Right renal pelvis (tissue), 4 donors: Measurements from ENCODE around the gene CHL1. TPM values are rescaled to one million over a fixed set of nuclear protein-coding genes. Genes with fewer than 3 reads are reported as not detected.

Experiments
- DNase-seq, 4 donors: peaks; one replicate each; pipeline ENCODE4 v3.0.0-alpha.2; 2013; ENCODE audit warnings: low read depth in 4 of 4, low spot score in 3 of 4, missing footprints in 1 of 4
- polyA plus RNA-seq, 4 donors: library from polyadenylated mRNA; unstranded; fragments of 120-200 nt; gene quantifications; one replicate each; pipeline ENCODE4 v1.2.1, GENCODE V29; 2013; ENCODE audit not compliant: insufficient read length in 4 of 4

The CHL1 gene
- polyA plus RNA-seq, 4 donors = 13.1 to 22.3 (median 16.4) TPM

DNA sequence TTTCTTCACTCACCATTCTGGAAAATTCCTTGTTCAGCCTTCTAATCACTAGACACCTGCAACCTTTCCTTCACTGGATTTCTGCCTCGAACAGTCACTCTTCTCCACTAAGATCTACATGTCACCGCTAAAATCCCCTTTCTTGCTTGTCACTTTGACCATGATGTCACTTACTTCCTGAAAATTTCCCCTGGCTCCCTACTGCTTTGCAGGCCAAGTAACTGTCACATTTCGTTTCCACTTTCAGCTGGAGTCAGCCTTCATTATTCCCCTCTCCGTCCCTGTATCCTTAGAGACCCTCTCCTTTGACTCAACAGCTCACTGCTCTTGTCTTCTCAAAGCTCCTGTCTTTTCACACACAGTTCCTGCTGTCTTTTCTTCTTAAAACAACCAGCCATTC, 15.9 kb downstream of the CHL1 start:
- DNase-seq = no peak

DNA sequence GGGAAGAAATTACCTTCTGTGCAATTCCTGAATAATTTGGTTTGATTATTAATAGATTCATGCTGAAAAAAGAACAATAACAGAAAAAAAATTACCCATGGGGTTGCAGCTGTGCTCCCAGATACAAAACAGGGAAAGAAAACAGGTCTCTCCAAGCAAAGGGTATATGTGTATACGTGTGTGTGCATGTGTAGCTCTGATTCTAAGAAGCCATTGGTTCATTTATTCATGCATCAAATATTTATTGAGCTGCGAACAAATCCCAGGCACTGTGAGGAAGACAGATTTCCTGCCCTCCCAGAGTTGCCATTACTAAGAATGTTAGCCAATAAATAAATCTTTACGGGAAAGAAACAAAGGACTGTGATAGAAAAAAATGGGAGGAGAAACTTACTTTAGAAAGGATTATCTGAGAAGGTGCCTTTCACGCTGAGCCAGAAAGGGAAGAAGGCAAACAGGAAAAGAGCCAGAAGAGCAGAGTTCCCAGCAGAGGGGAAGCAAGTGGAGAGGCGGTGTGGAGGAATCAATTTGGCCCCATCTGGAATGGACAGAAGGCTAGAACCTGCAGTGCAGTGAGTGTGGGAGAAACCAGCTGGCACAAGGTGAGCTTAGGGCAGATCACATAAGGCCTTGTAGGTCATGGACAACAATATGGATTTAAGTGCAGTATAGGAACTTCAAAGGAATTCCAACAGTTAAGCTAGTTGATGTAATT, 20.7 kb downstream of the CHL1 start:
- no peak for DNase-seq

DNA sequence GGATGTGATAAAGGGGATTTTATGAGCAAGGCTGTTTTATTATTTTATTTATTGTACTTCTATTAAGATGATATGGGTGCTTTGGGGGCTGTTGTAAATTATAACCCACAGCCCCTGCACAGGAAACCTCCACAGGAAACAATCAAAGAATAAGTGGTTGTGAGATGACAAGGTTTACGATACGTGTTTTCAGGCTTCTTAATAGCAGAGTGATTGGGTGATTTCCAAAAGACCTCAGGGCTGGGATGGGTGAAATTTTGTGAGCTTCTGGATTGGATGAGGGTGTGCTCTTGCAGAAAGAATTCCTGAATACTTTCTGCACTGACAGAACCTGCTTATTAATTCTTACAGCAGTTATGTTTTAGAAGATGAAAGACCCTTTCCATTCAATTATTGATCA, 21.4 kb downstream of the CHL1 start:
- no peak for DNase-seq

DNA sequence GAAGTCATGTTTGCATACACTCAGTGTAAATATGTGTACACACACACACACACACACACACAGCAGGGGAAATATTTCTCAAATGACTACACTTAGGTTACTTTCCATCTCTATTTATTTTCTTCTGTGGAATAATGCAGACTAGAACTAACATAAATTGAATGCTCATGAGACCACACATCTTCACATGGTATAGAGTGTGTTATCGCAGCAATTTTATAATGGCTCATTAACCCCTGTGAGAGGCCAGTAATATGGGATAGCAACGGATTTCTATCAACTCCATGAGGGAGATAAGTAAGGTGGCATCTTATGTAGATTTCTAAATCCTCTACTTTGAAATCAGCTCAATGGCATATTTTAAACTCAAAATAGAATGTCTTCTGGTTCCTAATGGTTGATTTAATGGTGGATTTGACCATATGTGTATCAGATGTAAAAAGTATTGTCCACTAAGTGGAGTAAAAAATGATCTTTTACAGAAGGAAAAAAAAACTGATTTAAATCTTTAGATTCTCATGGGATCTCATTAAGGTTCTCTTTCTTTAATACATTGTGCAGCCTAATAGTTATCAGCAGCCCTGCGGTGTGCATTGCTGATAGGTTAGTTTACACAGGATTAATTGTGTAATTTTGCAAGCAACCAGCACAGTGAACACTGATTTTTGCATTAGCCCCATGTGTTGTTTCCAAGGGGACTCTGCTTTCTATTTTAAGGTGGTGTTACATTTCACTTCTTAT, 32.0 kb downstream of the CHL1 start:
- DNase-seq = no peak

DNA sequence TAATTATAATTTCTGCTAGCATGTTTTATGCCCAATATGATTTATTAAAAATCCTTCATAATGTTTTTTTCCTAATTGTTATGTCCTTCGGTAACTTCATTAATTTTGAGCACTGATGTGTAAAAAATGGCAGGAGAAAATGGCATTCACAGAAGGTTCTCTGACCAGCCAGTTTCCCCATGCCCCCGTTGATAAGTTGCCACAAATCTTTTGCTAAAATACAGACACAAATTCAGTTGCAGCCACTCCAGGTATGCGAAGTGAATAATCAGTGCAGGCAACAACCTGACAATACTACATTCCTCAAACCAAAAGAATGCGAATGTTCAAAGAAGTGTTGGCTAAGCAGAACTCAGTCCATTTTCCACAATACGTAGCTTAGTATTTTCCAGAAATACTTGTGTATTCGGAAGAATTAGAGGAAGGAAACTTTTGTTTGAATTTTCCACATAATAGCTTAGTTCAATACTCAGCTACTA, 32.7 kb downstream of the CHL1 start:
- no peak for DNase-seq

DNA sequence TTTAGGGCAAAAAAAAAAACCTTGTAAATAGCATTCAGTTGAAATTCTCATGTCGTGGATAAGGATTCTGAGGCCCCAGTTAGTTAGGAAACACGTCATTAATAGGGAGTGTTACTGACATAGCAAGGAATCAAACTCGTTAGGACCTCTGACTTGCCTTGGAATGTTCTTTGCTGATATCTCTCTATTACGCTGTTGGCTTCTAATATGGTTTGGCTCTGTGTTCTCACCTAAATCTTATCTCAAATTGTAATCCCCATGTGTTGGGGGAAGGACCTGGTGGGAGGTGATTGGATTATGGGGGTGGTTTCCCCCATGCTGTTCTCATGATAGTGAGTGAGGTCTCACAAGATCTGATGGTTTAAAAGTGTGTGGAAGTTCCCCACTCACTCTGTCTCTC, 40.3 kb downstream of the CHL1 start:
- no peak for DNase-seq

DNA sequence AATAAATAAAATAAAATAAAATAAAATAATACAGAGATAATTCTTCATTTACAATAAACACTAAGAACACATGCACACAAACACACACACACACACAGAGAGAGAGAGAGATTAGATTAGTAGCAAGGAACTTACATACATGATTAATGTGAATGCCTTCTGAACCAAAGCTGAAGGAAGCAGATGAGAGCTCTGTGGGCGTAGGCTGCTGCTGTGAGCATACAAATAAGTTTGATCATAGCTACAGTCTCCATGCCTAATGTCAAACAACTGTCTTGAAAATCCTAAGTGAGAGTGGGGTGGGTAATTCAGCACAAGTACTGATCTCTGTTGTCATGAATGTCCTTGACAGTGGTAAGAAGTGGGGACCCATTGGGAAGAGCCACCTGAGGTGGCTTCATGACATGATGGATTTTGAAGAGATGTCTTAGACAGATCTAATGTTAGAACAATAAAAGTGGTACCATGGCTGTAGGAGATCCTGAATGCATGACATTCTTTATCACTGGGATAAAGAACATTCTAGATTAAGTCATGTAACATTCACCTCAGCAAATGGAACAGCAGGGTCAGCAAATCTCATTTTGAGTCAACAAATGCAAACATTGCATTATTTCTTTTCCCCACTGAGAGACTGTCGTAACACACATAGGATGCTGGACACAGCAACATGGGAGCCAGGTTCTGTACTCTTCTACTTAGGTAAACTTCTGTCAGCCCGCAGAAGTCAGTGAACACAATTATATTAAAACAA, 46.2 kb downstream of the CHL1 start:
- DNase-seq = no peak

DNA sequence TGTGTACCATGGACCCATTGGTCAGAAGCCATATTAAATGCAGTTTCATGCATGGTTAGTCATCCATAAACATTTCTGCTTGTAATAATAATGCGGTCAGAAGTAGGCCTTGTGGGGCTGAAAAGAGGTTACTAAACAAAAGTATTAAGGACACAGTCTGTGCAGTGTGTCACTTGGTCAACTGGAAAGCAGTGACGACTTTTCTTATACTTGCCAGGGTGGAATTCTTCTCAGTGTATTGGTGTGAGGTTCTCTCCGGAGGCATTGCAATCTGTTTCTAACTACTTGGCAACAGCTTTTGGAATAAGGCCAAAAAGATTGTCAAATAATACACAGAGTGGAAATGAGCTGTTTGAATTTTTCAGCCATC, 46.8 kb downstream of the CHL1 start:
- peak in 1 of 4 donors; percentile 33 for DNase-seq

DNA sequence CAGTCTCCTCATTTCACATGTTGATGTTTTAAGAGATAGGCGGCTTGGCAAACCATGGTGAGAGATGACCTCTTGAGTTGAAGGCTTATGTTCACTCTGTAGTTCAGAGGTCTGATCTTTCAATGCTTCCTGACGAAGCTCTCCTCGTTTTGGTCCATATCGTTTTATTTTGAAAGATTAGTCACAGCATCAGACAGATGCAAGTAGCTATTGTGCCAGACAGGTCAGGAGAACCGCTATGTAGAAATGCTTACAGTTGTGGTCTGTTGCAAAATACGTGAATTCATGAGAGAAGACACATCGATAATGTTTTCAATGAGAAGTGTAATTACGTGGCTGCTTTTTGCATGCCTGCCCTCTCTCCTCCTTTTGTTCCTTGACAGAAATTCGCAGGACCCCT, 47.5 kb downstream of the CHL1 start:
- no peak for DNase-seq

DNA sequence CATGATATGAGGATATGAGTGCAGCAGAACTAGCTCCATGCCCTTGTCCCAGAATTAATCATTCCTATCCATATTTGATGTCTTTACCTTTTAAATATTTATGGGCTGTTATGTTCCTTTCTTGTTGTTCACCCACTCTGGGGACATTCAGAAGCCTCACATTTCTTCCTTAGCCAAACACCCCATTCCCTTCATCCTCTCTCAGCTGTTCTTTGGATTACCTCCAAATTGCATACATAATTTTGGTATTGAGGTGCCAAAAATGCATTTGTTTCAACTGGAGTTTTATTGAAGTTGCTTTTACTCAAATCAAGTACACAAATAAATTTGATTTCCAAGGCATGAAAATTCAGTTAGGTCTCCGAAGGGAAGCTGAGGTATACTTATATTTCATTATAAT, 51.4 kb downstream of the CHL1 start:
- no peak for DNase-seq

DNA sequence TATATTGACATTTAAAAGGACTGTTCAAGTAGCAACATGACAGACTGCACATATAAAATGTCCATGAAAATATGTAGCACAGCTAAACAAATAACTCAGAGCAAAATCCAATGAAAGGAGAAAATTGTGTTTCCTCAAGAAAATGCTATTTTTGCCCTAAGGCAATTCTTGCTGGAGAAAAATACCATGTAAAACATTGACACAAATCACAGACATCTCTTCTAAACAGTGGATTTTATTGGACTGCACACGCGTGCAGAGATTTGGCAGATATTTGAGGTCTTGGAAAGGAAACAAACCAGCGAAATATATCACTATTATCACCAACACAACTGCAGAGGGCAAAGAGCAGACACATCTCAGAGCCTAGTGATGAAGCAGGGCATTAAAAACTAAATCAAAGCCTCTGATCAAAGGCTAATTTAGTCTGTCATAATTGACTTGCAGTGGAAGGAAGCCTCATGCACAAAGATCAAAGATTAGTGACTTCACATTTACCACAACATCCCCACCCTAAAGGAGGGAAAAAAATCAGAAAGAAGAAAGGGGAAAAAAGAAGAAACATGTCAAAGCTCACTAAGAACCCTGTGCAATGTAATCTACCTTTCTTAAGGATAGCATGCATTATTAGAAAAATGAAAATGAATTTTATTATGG, 52.4 kb downstream of the CHL1 start:
- no peak for DNase-seq

DNA sequence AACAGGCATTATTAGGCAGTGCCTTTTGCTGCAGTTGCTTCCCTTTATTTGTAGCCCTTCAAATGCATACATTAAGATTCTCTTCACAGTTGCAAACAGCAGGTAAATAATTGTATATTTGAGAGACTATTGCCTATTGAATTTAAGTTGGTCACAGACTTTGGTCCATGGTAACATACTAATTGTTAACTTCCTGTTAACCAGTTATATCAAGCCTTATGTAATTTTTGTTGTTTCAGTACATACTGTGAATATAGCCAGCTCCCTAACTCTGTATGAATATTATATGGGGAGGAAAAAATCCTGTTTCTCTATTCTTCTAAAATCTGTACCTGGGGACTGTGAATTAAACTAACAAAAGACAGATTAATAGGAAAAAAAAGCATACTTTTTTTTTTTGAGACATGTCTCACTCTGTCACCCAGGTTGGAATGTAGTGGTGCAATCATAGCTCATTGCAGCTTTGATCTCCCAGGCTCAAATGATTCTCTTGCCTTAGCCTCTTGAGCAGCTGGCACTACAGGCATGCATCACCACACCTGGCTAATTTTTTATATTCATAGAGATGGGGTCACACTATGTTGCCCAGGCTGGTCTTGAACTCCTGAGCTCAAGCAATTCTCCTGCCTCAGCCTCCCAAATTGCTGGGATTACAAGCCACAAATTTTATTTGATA, 53.2 kb downstream of the CHL1 start:
- DNase-seq = no peak

DNA sequence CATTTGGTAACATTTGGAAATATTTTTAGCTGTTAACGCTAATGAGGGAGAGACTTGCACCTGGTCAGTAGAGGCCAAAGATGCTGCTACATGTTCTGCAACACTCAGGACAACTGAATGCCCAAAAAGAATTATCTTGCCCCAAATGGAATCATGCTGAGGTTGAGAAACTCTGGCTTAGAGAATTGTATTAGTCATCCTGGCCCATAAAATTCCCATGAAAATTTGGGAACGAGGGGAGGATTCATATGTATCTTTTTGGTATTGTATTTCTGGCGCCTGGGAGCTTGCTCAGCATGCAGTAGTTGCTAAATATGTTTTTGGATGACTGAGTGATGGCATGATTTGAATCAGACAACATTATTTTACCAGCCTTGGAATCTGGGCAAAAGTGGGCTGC, 59.9 kb downstream of the CHL1 start:
- no peak for DNase-seq

DNA sequence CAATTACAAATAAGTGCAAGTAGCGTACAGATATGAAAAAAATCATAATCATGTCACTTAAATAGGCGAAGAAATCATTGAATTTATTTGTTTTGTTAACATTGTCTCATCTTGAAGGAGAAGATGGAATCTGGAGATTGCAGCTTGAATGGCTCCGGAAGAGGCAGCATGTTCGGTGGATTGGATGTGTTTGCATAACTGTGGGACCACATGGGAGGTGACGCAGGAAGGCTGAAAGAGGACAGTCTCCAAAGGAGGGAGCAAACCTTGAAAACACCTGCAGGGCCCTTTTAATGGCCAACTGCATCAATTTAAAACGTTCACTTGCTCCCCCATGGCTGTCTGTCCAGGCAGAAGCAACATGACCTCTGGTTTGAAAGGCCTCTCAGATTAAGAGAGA, 61.3 kb downstream of the CHL1 start:
- DNase-seq = no peak

DNA sequence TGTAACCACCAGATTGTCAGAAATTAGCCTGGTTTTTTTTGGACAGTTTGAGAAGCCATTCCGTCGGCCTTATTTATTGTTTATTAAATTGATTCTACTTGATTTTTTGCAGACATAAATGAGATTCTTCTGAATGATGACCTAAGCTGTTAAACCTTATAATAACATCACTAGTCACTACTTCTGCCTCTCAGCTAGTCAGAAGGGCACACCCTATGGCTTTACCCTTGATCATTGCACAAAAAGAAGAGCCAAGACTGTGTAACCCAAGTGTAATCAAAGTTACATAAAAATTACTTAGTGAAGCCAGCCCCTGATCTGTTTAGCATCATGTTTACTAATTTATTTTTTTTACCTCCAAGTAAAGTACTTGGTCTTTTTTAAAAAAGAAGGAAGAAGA, 64.3 kb downstream of the CHL1 start:
- no peak for DNase-seq

DNA sequence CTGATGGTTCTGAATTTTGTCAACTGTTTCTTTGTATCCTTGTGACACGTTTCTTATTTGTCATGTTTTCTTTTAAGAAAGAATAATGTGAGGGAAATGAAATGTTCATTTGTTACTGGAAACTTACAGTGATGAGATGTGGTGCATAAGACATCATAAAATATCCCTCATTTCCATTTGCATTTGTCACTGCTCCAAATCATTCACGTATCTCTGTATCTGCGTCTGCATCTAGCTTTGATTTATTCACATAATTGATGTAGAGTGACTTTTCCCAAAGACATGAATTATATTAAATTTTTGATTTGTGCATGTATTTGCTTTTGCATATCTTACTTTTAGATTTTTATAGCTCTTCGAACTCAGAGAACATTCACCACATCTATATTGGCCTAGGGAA, 66.8 kb downstream of the CHL1 start:
- no peak for DNase-seq

DNA sequence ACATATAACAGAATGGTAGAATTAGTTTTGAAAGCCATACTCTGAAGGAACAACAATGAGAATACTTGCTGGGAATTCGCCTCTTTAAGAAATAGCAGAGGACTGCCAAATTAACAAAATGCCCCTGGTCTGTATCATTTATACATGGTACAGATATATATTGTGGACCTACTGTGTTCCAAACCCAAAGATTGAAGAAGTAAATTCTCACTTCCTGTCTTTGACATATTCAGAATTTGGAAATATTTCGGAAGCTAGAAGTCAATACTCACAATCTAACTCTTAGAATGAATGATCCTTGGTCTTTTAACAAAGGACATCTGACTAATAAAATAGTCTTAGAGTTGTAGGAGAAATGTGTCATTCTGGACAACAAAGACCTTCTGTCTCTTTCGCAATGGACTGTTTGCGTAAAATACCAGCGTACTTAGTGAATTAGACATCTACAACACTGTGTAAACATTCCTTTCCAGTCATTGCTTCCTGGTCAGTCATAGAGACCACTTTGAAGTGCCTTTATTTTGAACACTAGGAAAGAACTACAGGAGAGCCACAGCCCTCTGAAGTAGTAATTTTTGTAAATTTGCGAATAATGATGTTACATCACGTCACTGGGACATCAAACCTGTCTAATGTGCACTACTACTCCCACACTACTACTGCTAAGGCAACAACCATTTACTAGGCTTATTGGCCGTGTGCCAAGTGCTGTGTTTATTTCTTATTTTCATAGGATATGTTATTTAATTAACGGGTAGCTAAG, 68.0 kb downstream of the CHL1 start:
- DNase-seq = no peak

DNA sequence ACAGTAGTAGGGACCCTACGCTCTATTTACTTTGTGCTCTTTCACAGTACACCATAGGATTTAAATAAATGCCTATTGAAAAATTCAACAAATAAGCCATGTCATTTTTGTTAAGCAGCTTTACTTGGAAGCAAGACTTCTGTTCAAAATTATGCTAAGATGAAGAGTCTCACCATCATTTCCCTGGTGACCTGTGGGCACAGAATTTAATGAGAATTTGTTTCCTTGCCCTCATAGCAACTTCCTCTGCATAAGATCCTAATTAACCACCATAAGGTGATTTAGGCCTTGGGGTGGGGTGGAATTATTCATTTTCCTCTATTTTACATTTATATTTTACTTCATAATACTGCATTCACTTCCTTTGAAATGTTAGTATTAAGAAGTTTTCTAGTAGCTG, 70.5 kb downstream of the CHL1 start:
- DNase-seq = no peak

DNA sequence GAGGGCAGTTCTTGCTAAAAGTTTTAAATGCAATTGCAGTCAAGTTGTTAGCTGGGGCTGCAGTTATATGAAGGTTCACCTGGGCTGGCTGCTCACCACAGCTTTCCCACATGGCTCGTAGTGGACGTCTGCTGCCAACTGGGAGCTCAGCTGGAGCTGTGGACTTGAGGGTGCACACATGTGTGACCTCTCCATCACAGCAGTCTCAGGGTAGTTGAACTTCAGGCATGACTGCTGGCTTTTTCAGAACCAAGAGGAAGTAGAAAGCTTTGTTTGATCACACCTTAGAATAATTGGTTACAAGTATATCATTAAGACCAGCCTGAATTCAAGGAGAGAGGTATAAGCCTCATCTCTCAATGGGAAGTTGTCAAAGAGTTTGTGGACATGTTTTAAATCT, 74.1 kb downstream of the CHL1 start:
- no peak for DNase-seq

DNA sequence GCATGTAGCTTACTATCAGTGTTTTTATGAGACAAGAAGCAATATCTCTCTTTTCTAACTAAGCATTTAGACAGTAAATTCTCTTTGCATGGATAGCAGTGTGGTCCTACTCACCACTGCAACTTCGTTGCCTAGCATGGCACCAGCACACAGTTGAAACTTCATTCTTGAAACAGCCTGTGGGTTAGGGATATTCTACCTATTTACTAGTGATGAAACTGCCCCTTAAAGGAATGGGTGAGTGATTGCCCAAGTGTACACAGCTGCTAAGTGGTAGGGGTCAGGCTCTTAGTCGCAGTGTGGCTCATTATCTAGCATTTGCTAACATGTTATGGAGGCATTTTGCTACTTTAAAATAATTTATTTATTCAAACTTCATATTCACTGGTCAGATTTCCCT, 78.4 kb downstream of the CHL1 start:
- DNase-seq = no peak
